ENCODE results near the gene FAM20C.

Gene FAM20C

GRCh38 chr7:159370-160270 is 32.8 kb upstream of the FAM20C start:
- no peak for DNase-seq

GRCh38 chr7:160958-161725 is 31.2 kb upstream of the FAM20C start:
- DNase-seq, result no peak

GRCh38 chr7:162632-163297 is 29.6 kb upstream of the FAM20C start:
- no peak for DNase-seq

GRCh38 chr7:163298-163695 is 29.1 kb upstream of the FAM20C start:
- no peak for DNase-seq

GRCh38 chr7:163971-164881 is 28.1 kb upstream of the FAM20C start:
- no peak for DNase-seq

- no peak for DNase-seq
Measured at GRCh38 chr7:164882-165660, 27.3 kb upstream of the FAM20C start.

- DNase-seq, result no peak
Measured at GRCh38 chr7:165661-166337, 26.6 kb upstream of the FAM20C start.

GRCh38 chr7:166338-167060 is 25.9 kb upstream of the FAM20C start:
- no peak for DNase-seq

GRCh38 chr7:167090-167855 is 25.1 kb upstream of the FAM20C start:
- DNase-seq, result no peak

- no peak for DNase-seq
Measured at GRCh38 chr7:167976-168791, 24.2 kb upstream of the FAM20C start.

- no peak for DNase-seq
Measured at GRCh38 chr7:169276-170172, 22.8 kb upstream of the FAM20C start.

- DNase-seq, result no peak
Measured at GRCh38 chr7:170551-171363, 21.6 kb upstream of the FAM20C start.

- no peak for DNase-seq
Measured at GRCh38 chr7:171364-171904, 20.9 kb upstream of the FAM20C start.

GRCh38 chr7:171912-172515 is 20.4 kb upstream of the FAM20C start:
- no peak for DNase-seq

- no peak for DNase-seq
Measured at GRCh38 chr7:173209-173918, 19.0 kb upstream of the FAM20C start.
